GM12864 (cell line): Measurements from ENCODE around the gene CCDC54.

Experiments used
- DNase-seq: peaks from one replicate; pipeline ENCODE4 v3.0.0-alpha.2; 2011; ENCODE audit warnings: low read depth
- H3K4me3 ChIP-seq: 2 replicates; pipeline ENCODE4 v1.5.1; 2011; ENCODE audit warnings: mild to moderate bottlenecking, low read depth, low read length, control low read depth
- TF ChIP-seq, protein P1 (sequence below): IDR thresholded peaks from 2 replicates; pipeline ENCODE4 v1.5.1; 2011; ENCODE audit warnings: low read depth, mild to moderate bottlenecking, moderate library complexity, low read length, control low read depth, inconsistent platforms; ENCODE audit errors: missing control alignments

Gene CCDC54

GRCh38 chr3:107404727-107405469, 27.7 kb downstream of the CCDC54 start:
- no peak for DNase-seq
- no peak overlapping the region for H3K4me3 ChIP-seq
- TF ChIP-seq, protein P1, sequence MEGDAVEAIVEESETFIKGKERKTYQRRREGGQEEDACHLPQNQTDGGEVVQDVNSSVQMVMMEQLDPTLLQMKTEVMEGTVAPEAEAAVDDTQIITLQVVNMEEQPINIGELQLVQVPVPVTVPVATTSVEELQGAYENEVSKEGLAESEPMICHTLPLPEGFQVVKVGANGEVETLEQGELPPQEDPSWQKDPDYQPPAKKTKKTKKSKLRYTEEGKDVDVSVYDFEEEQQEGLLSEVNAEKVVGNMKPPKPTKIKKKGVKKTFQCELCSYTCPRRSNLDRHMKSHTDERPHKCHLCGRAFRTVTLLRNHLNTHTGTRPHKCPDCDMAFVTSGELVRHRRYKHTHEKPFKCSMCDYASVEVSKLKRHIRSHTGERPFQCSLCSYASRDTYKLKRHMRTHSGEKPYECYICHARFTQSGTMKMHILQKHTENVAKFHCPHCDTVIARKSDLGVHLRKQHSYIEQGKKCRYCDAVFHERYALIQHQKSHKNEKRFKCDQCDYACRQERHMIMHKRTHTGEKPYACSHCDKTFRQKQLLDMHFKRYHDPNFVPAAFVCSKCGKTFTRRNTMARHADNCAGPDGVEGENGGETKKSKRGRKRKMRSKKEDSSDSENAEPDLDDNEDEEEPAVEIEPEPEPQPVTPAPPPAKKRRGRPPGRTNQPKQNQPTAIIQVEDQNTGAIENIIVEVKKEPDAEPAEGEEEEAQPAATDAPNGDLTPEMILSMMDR, result no peak

GRCh38 chr3:107407355-107407754, 30.1 kb downstream of the CCDC54 start:
- TF ChIP-seq, protein P1, result no peak
- no peak for DNase-seq

DNA sequence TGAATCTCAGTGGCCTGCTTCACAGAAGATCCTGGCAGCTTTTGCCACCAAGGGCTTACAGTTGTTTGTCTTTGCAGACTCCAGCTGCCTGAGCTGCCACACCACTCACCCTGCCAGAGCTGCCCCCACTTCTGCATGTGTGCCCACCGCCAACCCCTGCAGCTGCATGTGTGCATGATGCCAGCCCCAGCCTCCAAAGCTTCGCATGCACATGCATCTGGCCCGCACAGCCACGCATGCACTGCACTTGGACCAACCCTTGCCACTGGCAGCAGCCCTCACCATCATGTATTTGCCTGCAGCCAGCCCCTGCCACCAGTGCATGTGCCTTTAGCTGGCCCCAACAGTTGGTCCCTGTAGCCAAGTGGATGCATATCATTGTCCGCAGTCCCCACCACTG, 31.3 kb downstream of the CCDC54 start:
- H3K4me3 ChIP-seq, result no peak overlapping the region
- no peak for DNase-seq
- TF ChIP-seq, protein P1, result no peak

More at GRCh38 chr3:107407355-107407754, 30.1 kb downstream of the CCDC54 start:
- no peak overlapping the region for H3K4me3 ChIP-seq

- DNase-seq, result no peak
- TF ChIP-seq, protein P1, result no peak
- no peak overlapping the region for H3K4me3 ChIP-seq
Measured at GRCh38 chr3:107409365-107409764, 32.1 kb downstream of the CCDC54 start.

DNA sequence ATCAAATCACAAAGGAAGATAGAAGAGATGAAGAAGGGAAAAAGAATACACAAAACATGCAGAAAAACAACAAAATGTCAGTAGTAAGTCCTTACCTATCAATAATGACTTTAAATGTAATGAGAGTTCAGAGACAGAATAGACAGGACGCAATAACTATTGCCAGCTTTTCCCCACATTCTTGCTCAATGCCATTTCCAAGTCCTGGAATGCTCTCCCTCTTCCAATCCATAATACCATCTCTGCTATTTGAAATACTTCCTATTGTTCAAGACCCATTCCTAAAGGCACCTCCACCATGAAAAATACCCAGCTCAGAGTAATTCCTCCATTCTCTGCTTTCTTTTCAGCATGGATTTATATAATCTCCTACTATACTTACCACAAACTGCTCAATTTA, 33.4 kb downstream of the CCDC54 start:
- H3K4me3 ChIP-seq, result no peak overlapping the region
- no peak for DNase-seq

GRCh38 chr3:107411056-107411455, 33.8 kb downstream of the CCDC54 start:
- no peak for DNase-seq
- TF ChIP-seq, protein P1, result no peak
- H3K4me3 ChIP-seq, result no peak overlapping the region

More for the DNA sequence above, 33.4 kb downstream of the CCDC54 start:
- TF ChIP-seq, protein P1, result no peak

GRCh38 chr3:107411779-107412178, 34.5 kb downstream of the CCDC54 start:
- no peak for DNase-seq
- TF ChIP-seq, protein P1, result no peak
- H3K4me3 ChIP-seq, result no peak overlapping the region
